Ishikawa (cell line): ENCODE measurements around the gene WSCD2.

Experiments used
- CEBPB ChIP-seq: IDR thresholded peaks from 2 replicates; pipeline ENCODE4 v1.6.1; 2012
- CREB1 ChIP-seq: IDR thresholded peaks from 2 replicates; pipeline ENCODE4 v1.6.1; 2012; ENCODE audit warnings: low read depth
- EGR1 ChIP-seq: IDR thresholded peaks from 2 replicates; pipeline ENCODE4 v1.6.1; 2012
- EP300 ChIP-seq: IDR thresholded peaks from 2 replicates; pipeline ENCODE4 v1.6.1; 2012; ENCODE audit warnings: borderline replicate concordance
- FOXM1 ChIP-seq: IDR thresholded peaks from 2 replicates; pipeline ENCODE4 v1.6.1; 2012; ENCODE audit warnings: low read depth, borderline replicate concordance
- MAX ChIP-seq: IDR thresholded peaks from 2 replicates; pipeline ENCODE4 v1.6.1; 2012
- NFIC ChIP-seq: IDR thresholded peaks from 2 replicates; pipeline ENCODE4 v1.6.1; 2012
- RAD21 ChIP-seq: IDR thresholded peaks from 2 replicates; pipeline ENCODE4 v1.6.1; 2012; ENCODE audit warnings: low read depth
- REST ChIP-seq: IDR thresholded peaks from 2 replicates; pipeline ENCODE4 v1.6.1; 2012; ENCODE audit warnings: low read depth, mild to moderate bottlenecking
- TCF12 ChIP-seq: IDR thresholded peaks from 2 replicates; pipeline ENCODE4 v1.6.1; 2012; ENCODE audit warnings: low read depth
- TEAD4 ChIP-seq: IDR thresholded peaks from 2 replicates; pipeline ENCODE4 v1.6.1; 2012
- USF1 ChIP-seq: IDR thresholded peaks from 2 replicates; pipeline ENCODE4 v1.6.1; 2012
- YY1 ChIP-seq: IDR thresholded peaks from 2 replicates; pipeline ENCODE4 v1.6.1; 2012; ENCODE audit warnings: low read depth
- ZBTB7A ChIP-seq: IDR thresholded peaks from 2 replicates; pipeline ENCODE4 v1.6.1; 2012; ENCODE audit warnings: low read depth

WSCD2 gene

GRCh38 chr12:108128221-108129016 lies 669 bp upstream of the WSCD2 start:
- no peak for TF ChIP-seq USF1
- no peak for TF ChIP-seq CREB1
- no peak for TF ChIP-seq YY1
- TF ChIP-seq TCF12, result no peak
- no peak for TF ChIP-seq FOXM1
- TF ChIP-seq EP300, result no peak
- TF ChIP-seq CEBPB, result no peak
- no peak for TF ChIP-seq REST
- TF ChIP-seq TEAD4, result no peak
- TF ChIP-seq NFIC, result no peak
- no peak for TF ChIP-seq MAX

DNA sequence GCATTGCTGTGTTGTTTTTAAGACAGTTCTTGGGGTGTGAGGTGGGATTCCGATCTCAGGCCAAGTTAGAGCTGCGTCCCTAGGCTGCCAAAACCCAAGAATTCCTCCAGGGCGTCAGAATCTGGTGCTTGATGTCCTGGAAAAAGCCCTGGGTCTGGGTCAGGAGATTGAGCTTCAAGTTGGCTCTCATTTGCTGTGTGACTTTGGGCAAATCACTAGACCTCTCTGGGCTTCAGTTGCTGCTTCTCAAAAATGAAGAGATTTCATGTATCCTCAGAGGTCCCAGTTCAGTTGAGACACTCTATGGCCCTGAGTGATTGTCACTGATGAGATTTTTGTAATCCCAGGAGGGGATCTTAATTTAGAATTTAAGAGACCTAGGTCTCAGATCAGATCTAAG lies 1.9 kb downstream of the WSCD2 start:
- TF ChIP-seq NFIC (no peak), ZBTB7A (no peak), EGR1 (no peak), MAX (no peak), REST (no peak), RAD21 (no peak), TEAD4 (no peak), CREB1 (no peak), FOXM1 (no peak)

DNA sequence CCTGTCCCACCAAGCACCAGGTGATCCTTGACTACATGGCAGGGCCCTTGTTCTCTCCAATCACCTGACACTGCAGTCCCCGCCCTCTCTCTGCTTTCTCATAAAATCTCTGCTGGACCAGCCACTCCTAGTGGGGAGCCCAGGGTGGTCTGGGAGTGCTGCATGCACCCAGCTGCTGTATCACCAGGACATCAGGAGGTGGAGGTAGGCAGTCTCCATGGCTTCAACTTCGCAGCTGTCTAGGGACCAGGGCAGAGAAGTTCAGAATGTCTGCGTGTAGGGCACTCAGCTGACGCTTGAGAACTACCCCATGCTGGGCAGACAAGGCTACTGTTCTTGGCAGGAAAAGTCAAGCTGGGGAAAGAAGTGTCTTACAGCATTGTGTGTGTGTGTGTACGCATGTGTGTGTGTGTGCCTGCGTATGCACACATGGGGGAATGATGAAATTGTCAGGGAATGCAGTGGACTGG lies 2.6 kb downstream of the WSCD2 start:
- TF ChIP-seq USF1 (no peak), CEBPB (no peak), MAX (no peak), EP300 (no peak)

- no peak for TF ChIP-seq USF1
- no peak for TF ChIP-seq EGR1
- no peak for TF ChIP-seq EP300
- TF ChIP-seq YY1, result no peak
- no peak for TF ChIP-seq MAX
- TF ChIP-seq RAD21, result no peak
- TF ChIP-seq TEAD4, result no peak
- no peak for TF ChIP-seq REST
- no peak for TF ChIP-seq FOXM1
- TF ChIP-seq CREB1, result no peak
Observed at GRCh38 chr12:108133482-108133881, 4.4 kb downstream of the WSCD2 start.
